ENCODE results near the gene LIPI.
"Not testable (repeated sequence)": the region's sequence is repeated elsewhere in the genome, so short reads cannot be mapped to it uniquely, and the experiment has no call there.

Gene LIPI

DNA sequence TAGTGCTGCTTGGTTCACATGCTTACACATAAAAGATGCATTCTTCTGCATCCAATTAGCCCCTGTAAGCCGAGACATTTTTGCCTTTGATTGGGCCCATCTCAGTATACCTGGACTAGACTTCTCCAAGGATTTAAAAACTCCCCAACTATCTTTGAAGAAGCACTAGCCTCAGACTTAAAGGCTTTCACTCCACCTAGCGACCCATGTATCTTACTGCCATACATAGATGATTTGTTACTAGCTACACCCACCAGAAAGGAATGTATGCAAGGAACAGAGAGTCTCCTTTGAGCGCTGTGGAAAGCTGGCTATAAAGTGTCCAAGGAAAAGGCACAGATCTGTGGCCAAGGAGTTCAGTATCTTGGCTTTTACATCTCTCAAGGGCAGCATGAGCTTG is 91.7 kb downstream of the LIPI start:
- no peak for DNase-seq

DNA sequence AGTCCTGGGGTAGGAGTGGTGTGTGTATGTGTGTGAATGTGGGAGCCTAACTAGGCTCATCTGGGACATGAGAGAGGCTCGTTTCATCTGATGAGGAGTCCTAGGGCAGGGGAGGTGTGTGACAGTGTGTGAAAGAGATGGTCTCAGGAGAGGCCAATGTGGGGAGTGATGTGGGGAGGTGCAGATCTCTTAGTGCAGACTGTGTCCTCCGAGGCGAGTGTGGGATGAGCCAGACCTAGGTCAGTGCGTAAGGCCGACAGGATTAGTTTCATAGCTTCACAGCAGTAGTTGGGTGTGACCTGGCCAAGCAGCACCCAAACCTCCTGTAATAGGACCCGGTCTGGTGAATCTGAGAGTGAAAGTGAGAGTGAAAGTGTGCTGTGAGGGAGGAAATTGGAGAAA is 94.7 kb downstream of the LIPI start:
- DNase-seq = no peak

DNA sequence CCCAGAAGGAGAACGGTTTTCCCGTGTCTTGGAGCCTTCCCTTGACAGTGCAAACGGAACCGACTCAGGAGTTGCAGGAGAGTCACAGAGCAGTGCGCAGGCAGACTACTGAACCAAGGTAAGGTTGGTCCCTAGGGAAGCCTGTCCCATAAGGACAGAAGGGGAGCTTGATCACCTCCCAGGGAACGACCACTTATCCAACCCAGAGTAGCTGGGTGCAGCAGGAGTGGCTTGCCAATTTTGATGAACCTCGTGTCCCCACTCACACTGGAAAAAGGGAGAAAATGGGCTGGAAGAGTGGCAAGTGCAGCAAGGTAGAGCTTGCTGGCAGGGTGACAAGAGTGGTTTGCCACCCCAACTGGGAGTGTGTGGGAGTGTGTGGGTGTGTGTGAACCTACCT is 95.1 kb downstream of the LIPI start:
- DNase-seq = no peak

DNA sequence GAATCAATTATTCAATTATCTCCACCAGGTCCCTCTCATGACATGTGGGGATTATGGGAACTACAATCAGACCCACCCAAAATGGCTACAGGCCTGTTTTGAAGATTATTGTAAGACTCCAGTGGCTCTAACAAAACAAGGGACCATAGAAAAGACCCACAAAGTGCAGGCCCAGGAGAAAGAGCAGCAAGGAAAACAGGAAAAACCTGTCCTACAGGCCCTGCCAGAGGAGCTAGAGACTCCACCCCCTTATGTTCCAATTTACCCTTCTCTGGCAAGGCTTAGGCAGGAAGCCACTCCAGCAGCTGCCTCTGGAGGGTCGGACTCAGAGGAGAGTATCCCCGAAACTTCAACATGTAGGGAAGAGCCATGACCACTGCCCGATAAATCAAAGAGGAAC is 96.5 kb downstream of the LIPI start:
- DNase-seq = no peak

DNA sequence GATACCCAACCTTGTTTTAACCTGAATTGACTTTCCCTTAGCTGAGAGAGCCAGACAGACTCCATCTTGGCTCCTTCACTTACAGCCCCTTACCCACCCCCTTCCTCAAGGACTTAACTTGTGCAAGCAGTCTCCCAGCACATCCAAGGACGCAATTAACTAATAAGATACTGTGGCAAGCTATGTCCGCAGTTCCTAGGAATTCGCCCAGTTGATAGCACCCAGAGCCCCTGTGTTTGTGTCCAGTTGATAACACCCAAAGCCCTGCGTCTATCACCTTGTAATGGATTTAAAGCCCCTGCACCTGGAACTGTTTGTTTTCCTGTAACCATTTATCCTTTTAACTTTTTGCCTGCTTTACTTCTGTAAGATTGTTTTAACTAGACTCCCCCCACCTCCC is 106.2 kb downstream of the LIPI start:
- not testable (repeated sequence) for DNase-seq

DNA sequence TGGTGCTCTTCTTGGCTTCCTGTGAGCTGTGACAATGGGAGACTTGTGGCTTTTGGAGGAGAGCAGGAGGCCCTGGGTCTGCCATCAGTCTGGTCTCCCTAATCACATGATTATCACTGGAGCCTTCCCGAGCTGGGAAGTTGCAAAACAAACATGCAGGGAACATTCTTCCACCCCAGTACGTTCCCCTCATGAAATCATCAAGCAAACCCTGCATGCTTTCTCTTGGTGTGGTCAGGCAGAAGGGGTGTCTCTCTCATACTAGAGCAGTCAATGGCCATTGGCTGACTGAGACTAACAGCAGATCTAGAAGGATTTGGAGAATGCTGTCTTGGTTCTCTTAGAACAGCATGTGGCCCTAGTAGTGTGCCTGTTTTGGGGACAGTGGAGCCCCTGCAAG is 111.2 kb downstream of the LIPI start:
- DNase-seq = no peak

DNA sequence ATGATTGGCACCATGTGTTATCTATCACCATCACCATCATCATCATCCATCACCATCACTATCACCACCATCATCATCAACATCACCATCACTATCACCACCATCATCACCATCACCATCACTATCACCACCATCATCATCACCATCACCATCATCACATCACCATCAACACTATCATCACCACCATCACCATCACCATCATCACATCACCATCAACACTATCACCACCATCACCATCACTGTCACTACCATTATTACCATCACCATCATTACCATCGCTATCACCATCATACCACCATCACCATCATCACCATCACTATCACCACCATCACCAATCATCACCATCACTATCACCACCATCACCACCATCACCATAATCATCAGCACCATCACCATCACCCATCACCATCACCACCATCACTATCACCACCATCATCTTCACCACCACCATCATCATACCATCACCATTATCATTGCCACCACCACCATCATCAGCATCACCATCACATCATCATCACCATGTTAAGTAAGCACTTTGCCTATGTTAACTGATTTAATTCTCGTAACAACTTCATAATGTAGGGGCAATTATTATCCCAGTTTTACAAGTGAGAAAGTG is 112.8 kb downstream of the LIPI start:
- no peak for DNase-seq

DNA sequence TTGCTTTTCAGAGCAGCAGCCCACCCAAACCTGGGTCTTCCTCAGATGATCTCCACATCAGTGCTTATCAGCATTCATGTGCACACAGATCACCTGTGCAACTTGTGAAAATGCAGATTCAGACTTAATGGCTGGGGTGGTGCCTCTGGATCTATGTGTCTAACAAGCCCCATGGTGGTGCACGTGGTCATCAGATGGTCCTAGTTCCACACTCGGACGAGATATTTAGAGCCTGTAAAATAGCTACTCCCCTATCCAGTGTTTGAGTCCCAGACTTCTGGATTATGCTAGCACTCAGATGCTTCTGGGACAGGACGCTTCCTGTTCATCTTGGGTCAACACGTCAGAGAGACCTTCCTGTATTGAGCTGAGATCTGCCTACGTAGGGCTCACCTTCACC is 114.2 kb downstream of the LIPI start:
- DNase-seq = no peak

DNA sequence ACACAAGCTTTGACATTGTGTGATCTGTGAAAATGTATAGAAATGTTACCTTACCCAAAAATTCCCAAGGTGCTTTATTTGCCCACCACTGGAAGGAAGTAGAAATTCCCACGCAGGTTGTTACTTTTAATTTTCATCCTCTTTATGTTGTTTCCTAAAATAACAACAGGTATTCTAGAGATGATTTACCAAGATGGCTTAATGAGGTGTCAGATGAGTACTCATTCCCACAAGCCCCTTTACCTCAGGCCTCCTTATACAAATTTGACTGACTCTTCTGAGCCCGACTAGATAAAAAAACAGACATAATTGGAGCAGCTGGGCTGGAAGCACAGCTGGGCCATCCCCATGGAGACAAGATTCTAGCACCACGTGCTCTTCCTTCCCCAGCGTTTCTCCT is 114.6 kb downstream of the LIPI start:
- no peak for DNase-seq

DNA sequence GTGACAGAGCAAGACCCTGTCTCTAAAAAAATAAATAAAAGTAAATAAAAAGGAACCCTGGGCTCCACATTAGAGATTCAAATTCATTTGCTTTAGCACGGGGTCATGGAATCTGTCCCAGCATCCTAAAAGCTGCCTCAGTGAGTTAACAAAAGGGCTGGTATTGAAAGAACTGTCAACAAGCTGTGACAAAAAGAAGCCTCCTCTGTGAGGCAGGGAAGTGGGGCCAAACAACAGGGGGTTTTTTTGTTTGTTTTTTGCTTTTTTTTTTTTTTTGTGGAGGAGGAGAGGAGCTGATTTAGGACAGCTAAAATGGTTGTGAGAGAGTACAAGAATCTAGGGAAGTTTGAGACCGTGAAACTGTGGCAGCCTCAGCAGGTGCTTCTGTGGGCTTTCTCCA is 115.7 kb downstream of the LIPI start:
- no peak for DNase-seq

DNA sequence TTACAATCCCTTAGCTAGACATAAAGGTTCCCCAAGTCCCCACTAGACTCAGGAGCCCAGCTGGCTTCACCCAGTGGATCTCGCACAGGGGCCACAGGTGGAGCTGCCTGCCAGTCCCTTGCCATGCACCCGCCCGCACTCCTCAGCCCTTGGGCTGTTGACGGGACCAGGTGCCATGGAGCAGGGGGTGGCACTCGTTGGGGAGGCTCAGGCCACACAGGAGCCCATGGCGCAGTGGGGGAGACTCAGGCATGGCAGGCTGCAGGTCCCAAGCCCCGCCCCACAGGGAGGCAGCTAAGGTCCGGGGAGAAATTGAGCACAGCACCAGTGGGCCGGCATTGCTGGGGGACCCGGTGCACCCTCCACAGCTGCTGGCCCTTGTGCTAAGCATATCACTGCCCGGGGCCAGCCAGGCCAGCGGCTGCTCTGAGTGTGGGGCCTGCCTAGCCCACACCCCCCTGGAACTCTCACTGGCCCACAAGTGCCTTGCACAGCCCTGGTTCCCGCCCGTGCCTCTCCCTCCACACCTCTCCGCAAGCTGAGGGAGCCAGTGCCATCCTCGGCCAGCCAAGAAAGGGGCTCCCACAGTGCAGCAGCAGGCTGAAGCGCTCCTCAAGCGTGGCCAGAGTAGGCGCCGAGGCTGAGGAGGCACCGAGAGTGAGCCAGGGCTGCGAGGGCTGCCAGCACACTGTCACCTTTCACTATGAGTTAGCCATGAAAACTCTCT is 117.8 kb downstream of the LIPI start:
- DNase-seq = no peak

DNA sequence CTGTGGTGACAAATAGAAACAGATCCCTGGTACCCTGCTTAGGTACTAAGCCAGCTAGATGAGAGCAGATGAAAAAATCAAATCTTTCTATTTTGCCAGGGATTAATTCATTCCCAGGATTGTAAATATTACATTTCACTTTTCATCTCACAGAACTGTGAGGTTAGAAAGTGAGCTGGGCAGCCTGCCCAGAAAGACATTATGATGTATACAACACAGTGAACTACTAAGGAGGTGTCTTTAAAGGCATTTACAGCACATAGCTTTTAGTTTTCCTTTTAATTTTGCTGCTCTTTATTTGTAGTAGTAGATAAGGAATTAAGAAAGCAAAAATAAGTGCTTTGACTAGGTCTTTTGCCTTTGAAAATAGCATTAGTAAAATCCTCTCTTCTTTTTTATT is 120.6 kb downstream of the LIPI start:
- DNase-seq = not testable (repeated sequence)

DNA sequence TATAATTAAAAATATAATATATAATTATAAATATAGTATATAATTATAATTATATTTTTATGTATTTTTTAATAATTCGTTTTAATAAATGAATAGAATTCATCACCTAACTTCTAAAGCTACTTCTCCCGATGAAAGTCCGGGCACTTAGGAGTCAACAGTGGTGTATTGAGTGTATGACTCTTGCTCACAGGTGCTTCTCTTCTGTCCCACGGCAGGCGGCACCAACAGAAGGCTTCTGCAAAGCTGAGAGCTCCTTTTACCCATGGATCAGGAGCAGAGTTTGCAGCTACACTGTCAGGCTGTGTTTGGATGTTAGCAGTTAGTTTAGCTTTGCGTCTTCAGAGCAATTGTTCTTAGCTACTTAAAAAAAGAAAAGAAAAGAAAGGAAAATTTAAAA is 122.4 kb downstream of the LIPI start:
- DNase-seq = no peak

DNA sequence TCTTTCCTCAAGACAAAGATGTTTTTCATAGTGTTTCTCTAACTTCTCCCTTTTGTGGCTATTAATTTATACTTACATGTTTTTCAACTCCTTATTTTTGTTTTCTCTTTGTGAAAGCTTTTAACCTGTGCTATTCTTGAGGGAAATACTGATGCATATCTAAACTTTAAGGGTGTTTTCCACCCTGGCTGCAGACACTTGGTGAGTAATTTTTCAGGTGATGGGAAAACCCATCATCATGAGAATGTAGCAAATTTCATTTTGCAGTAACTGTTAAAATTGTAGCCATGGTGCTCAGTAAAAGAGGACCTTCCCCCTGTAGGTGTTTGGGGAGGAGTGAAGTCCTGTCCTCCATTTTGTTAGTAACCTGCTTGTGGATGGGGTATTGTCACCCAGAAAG is 124.2 kb downstream of the LIPI start:
- DNase-seq = no peak

DNA sequence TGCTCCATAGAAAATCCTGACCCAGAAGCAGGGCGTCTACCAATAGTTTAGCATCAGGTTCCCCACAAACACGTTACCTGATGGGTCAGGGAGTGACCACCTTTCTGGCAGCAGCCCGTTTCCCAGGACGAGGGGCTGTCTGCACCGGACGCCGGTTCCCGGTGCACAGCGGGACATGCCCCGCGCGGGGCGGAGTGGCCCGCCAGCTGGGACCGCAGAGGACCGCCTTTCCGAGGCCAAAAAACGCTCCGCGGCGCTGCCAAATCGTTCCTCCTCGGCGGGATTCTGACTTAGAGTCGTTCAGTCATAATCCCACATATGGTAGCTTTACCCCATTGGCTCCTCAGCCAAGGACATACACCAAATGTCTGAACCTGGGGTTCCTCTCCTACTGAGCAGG is 126.1 kb downstream of the LIPI start:
- no peak for DNase-seq

DNA sequence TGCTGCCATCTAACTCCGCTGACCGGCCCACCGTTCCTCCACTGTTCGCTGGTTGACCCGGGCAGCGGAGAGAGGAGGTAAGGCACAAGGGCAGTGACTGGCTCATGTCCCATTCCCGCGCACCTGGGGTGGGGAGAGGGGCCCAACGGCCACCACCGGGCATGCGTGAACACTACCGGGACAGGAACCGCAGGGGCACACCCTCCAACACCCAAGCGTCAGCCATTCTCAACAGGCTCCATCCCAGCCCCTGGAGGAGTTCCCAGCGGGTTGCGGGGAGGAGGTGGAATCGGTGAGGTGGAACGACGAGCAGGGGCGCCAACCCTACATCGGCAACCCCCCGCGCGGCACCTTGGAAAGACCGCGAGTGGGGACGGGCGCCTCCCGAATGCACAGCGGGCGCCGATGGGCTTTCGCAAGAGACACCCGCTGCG is 126.7 kb downstream of the LIPI start:
- DNase-seq = no peak

DNA sequence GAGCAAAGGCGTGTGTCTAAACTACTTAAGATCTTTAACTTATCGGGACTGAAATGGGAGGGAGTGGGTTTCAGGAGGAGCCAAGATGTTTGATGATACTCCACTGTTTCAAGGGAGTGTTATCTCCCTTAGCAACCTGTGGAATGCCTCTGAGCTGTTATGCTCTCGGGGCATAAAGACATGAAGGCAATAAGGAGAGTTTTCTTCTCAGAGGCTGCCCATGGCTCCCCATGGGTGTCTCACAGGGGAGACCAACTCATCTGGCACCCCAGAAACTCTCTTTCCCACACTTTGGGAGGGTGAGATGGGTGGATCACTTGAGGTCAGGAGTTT is 130.0 kb downstream of the LIPI start:
- no peak for DNase-seq

DNA sequence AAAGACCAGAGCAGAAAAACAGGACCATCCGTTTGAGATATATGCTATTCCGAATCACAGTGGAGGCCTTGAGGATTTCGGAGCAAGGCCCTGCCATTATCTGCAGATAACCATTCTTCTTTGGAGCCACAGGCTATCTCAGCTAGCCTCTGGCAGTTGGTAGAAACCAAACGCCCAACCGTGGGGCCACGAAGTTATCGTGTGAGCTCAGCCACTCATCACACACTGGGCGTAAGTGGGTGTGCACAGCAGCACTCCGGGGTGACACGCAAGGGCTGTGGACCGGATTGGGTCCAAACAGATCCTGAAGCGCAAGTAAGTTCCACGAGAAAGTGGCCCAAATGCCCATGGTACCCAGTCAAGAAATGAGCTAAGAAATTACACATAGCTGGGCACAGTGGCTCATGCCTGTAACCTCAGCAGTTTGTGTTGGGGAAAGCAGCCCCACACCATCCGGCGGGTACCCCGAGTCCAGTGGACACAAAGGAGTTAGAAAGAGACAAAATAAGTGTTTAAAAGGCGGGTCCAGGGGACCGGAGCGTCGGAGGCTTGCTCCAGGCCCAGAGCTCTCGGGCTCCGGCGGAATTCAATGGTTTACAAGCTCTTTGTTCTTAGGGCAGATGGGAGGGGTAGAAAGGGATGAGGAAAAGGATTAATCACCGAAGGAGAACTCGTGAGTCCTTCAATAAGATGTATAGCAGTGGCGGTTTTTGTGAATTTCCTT is 130.6 kb downstream of the LIPI start:
- no peak for DNase-seq

DNA sequence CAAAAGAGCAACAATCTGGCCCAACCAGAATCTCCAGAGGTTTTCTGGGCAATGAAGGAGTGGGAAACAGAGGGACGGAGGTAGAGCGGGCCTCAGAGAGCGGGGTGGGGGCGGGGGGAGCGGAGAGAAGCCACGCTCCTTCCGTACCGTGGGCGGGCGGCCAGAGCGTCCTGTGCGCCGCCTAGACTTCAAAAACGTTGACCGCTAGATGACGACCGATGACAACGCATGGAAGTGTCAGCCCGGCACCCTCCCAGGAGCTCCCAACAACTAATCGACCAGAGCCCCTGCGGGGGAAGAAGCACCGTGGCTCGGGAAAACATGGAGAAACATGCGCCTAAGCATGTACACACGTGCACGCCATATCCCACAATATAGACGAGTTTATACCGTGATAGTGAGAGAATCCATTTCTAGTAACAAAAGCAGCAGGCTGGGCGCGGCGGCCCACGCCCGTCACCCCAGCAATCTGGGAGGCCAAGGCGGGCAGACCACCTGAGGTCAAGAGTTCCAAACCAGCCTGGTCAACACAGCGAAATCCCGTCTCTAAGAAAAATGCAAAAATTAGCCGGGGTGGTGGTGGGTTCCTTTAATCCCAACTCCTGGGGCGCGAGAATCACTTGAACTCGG is 131.9 kb downstream of the LIPI start:
- DNase-seq = no peak

DNA sequence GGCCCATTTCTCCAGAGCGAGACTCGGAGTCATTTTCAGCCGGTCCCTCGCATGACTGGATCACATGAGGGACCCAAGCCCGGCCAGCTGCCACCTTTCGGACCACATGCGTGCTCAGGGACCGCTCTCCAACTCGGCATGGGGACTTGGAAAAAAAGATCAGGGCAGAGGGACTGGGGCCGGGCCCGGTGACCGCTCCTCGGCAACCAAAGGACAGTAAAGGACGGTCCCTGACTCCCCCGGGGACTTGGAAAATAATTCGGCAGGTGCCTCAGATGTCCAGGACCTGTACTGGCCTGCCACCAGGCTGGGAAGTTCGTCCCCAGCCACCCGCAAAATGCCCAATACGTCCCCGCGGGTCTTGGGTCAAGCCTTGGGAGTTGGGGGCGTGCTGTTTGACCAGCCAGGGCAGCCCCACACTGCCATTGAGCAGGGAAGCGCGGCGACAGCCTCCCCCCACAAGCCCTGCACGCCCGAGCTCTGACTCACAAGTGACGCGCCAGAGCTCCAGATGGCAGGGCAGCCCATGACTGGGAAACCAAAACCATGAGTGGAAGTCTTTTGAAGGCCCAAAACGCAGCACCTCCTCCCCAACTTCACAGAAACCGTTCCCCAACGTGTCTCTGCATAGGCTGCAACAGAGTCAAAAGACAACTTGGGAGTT is 134.5 kb downstream of the LIPI start:
- no peak for DNase-seq

DNA sequence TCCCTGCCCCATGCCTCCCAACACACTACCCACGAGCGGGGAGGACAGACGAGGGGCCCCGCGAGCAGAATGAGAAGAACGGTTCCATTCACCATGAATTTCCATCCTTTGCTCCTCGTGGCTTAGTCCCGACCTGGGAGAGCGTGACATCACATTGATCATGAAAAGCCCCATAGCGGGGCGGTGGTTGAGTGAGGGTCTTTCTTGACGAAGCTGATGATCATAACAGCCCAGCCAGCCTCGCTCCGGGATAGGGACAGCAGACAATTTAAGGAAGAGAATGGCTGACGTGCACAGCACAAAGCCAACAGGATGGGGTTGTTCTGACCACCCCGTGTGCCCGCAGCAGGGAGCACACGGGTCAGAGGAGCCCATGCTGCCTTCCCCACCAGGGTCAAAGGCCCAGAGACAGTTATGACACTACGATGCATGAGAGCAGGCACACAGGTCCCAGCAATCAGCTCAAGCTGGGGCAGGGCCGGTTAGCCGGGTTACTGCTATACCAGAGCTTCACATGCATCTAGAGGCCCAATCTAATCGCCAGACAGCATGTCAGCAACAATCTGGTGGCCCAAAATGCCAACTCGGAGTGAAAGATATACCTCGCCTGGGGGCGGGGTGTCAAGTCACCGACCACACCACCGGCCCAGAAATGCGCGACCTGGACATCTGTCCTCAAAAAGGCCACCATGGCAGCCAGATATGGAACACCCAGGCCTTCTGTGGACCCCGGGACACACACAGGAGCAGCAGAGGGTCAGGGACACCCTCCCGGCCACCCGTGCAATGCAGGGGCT is 135.2 kb downstream of the LIPI start:
- no peak for DNase-seq
